ENCODE measurements around the gene PTGDS. TPM values are rescaled to one million over a fixed set of nuclear protein-coding genes. Genes with fewer than 3 reads are reported as not detected.

PTGDS gene
- total RNA-seq, 1 experiment from 2014 or later = 3.6 TPM

DNA sequence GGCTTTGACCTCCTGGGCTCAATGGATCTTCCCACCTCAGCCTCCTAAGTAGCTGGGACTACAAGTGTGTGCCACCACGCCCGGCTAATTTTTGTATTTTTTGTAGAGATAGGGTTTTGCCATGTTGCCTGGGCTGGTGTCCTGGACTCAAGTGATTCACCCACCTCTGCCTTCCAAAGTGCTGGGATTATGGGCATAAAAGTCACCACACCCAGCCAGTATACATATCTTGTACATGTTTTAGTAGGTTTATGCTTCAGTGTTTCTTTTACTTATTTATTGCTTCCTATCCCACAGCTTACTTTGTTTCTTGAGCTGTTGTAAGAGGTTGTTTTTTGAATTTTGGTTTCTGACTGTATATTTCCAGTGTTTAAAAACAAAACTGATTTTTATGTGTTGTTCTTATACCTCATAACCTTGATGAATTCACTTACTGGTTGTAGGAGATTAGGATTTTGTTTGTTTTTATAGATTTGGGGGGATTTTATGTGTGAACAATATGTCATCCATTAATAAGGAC is 45.6 kb upstream of the PTGDS start:
- H3K79me2 ChIP-seq (ENCODE audit: insufficient read depth, low read length) = no peaks in the 10 kb centered on the region
- Mint-ChIP-seq H3K36me3 (ENCODE audit: insufficient read depth in 1 of 3, low read depth in 3 of 3) (peaks cover 21 to 68% (median 31%) of the 10 kb centered on the region in 3 experiments), H3K4me3 (no peak overlapping the region), H3K27ac (no peak overlapping the region), H3K4me1 (peaks cover 3 to 13% of the 10 kb centered on the region in 2 experiments), H3K27me3 (ENCODE audit: low read depth) (no peaks in the 10 kb centered on the region), H3K9me3 (no peaks in the 10 kb centered on the region)
- no peaks in the 10 kb centered on the region for H3K23me2 ChIP-seq (ENCODE audit: insufficient read length, low read depth, low read length, poor library complexity, severe bottlenecking)
- H3K4me2 ChIP-seq (ENCODE audit: insufficient read depth, insufficient read length, low read length) = no peak overlapping the region
- DNase-seq = no peak
- no peak overlapping the region for H2BK120ac ChIP-seq (ENCODE audit: low read depth, low read length, poor library complexity, severe bottlenecking)
- no peaks in the 10 kb centered on the region; the same call in 1 of the 2 replicates for H3K4me1 ChIP-seq (ENCODE audit: insufficient read depth, low read length)
- no peak overlapping the region for H2AFZ ChIP-seq (ENCODE audit: low read length)
- H4K91ac ChIP-seq (ENCODE audit: insufficient read length, low read depth, low read length) = no peak overlapping the region
- no peak overlapping the region for H3K9ac ChIP-seq (ENCODE audit: extremely low read depth, insufficient read length, low read length)
- H3K4ac ChIP-seq (ENCODE audit: low read depth, low read length) = no peak overlapping the region
- no peak overlapping the region for H2AK5ac ChIP-seq (ENCODE audit: insufficient read length, low read length)
- no peak overlapping the region for H2BK12ac ChIP-seq (ENCODE audit: insufficient read length, low read depth, low read length)
- WGBS (ENCODE audit: extremely low coverage, insufficient read length, low lambda C conversion rate) = no CpG with 5 or more reads among the region's 2 CpGs
- no peaks in the 10 kb centered on the region for H3K27me3 ChIP-seq (ENCODE audit: insufficient read depth, low read length)
- H3K23ac ChIP-seq (ENCODE audit: insufficient read length, low read depth, low read length) = no peak overlapping the region
- H2BK5ac ChIP-seq (ENCODE audit: insufficient read length, low read length) = no peak overlapping the region
- no peaks in the 10 kb centered on the region for H3K79me1 ChIP-seq (ENCODE audit: insufficient read depth, low read depth, low read length, poor library complexity, severe bottlenecking)
- H4K8ac ChIP-seq (replicated peaks; ENCODE audit: insufficient read length, low read depth, low read length) = no peak overlapping the region
- H3K18ac ChIP-seq (ENCODE audit: insufficient read length, low read depth, low read length) = no peak overlapping the region
- no peak overlapping the region for H3K56ac ChIP-seq (ENCODE audit: insufficient read length, low read depth, low read length)
- no peak overlapping the region for H3K27ac ChIP-seq (ENCODE audit: insufficient read length, low read depth, low read length)
- H2BK20ac ChIP-seq (ENCODE audit: low read depth, low read length, poor library complexity, severe bottlenecking) = no peak overlapping the region
- H4K20me1 ChIP-seq (ENCODE audit: control insufficient read depth, insufficient read depth, insufficient read length) = no peaks in the 10 kb centered on the region
- H3K14ac ChIP-seq (ENCODE audit: insufficient read depth, low read length) = no peak overlapping the region
- H4K5ac ChIP-seq (ENCODE audit: insufficient read length, low read depth, low read length) = no peak overlapping the region
- H3T11ph ChIP-seq (ENCODE audit: low read length) = no peak overlapping the region
- no peak overlapping the region for H2BK15ac ChIP-seq (ENCODE audit: low read depth, low read length)
- no peaks in the 10 kb centered on the region for H3K9me3 ChIP-seq (ENCODE audit: control insufficient read depth, low read depth, low read length)
- TF ChIP-seq, protein P1, sequence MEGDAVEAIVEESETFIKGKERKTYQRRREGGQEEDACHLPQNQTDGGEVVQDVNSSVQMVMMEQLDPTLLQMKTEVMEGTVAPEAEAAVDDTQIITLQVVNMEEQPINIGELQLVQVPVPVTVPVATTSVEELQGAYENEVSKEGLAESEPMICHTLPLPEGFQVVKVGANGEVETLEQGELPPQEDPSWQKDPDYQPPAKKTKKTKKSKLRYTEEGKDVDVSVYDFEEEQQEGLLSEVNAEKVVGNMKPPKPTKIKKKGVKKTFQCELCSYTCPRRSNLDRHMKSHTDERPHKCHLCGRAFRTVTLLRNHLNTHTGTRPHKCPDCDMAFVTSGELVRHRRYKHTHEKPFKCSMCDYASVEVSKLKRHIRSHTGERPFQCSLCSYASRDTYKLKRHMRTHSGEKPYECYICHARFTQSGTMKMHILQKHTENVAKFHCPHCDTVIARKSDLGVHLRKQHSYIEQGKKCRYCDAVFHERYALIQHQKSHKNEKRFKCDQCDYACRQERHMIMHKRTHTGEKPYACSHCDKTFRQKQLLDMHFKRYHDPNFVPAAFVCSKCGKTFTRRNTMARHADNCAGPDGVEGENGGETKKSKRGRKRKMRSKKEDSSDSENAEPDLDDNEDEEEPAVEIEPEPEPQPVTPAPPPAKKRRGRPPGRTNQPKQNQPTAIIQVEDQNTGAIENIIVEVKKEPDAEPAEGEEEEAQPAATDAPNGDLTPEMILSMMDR (conservative IDR thresholded peaks at IDR 0.05) = no peak
